K562 (cell line): ENCODE measurements around the gene SOCS7. TPM values are rescaled to one million over a fixed set of nuclear protein-coding genes. Genes with fewer than 3 reads are reported as not detected.

Source experiments
- ATF1 ChIP-seq, 2 experiments: fragments of 450-650 bp in 1 of 2; IDR thresholded peaks; 2 replicates each; pipeline ENCODE4 v1.6.1; 2016; ENCODE audit warnings: missing compliant biosample characterization in 1 of 2, missing genetic modification characterization in 1 of 2
- CAMTA2 ChIP-seq: fragments of 250-450 bp; sonication (Bioruptor Pico); conservative IDR thresholded peaks from 2 replicates; pipeline ENCODE4 v1.5.1; 2022
- FOSL1 ChIP-seq: fragments of 200-800 bp; sonication (Bioruptor generic); conservative IDR thresholded peaks from 2 replicates; pipeline ENCODE4 v1.6.1; 2016; ENCODE audit warnings: missing genetic modification characterization, missing compliant biosample characterization
- KDM1A ChIP-seq, 2 experiments: fragments of 450-650 bp; IDR thresholded peaks; 2 replicates each; pipeline ENCODE4 v1.6.1; 2016; ENCODE audit warnings: mild to moderate bottlenecking in 2 of 2
- KDM2B ChIP-seq: fragments of 250-450 bp; sonication (Bioruptor Pico); IDR thresholded peaks from 2 replicates; pipeline ENCODE4 v1.8.0; 2021; ENCODE audit warnings: mild to moderate bottlenecking, moderate library complexity
- MTA1 ChIP-seq: fragments of 450-650 bp; IDR thresholded peaks from 2 replicates; pipeline ENCODE4 v1.6.1; 2017; ENCODE audit warnings: borderline replicate concordance
- RB1 ChIP-seq: fragments of 450-650 bp; IDR thresholded peaks from 2 replicates; pipeline ENCODE4 v1.6.1; 2017; ENCODE audit warnings: low read depth, mild to moderate bottlenecking
- SMARCC2 ChIP-seq: fragments of 450-650 bp; IDR thresholded peaks from 2 replicates; pipeline ENCODE4 v1.6.1; 2017; ENCODE audit warnings: antibody characterized with exemption, moderate library complexity, mild to moderate bottlenecking, low read depth
- STAG1 ChIP-seq: sonication (generic); formaldehyde crosslinking; IDR thresholded peaks from 2 replicates; pipeline ENCODE4 v1.5.0; 2020; ENCODE audit warnings: missing genetic modification reagents, borderline replicate concordance
- TCF15 ChIP-seq: fragments of 250-450 bp; sonication (Bioruptor Pico); IDR thresholded peaks from 2 replicates; pipeline ENCODE4 v1.8.0; 2022; ENCODE audit warnings: moderate library complexity, mild to moderate bottlenecking, inconsistent platforms
- U2AF1 ChIP-seq: fragments of 200-400 bp; formaldehyde crosslinking; optimal IDR thresholded peaks from 2 replicates; pipeline ENCODE3; 2017; ENCODE audit warnings: mild to moderate bottlenecking, low read depth, low read length, moderate library complexity
- ZBTB2 ChIP-seq: fragments of 450-650 bp; IDR thresholded peaks from 2 replicates; pipeline ENCODE4 v1.6.1; 2016; ENCODE audit warnings: antibody characterized with exemption
- ZNF217 ChIP-seq: sonication (generic); formaldehyde crosslinking; IDR thresholded peaks from 2 replicates; pipeline ENCODE4 v1.8.0; 2022; ENCODE audit warnings: mild to moderate bottlenecking, missing genetic modification reagents
- ZNF3 ChIP-seq: fragments of 250-450 bp; sonication (Bioruptor Pico); IDR thresholded peaks from 2 replicates; pipeline ENCODE4 v1.5.0; 2021; ENCODE audit warnings: mild to moderate bottlenecking, moderate library complexity
- ZNF449 ChIP-seq: fragments of 250-450 bp; sonication (Bioruptor Pico); IDR thresholded peaks from 2 replicates; pipeline ENCODE4 v1.8.0; 2022; ENCODE audit warnings: moderate library complexity, mild to moderate bottlenecking, inconsistent platforms
- polyA plus RNA-seq, 8 experiments: library from polyadenylated mRNA; depleted of rRNA in 4 of 8; stranded (reverse) in 5 of 8; unstranded in 3 of 8; fragments of >200 nt; fragmentation: Nextera tagmentation in 2 of 8; fragmentation: Illumina TruSeq in 1 of 8; extraction: Ambion mirVana in 2 of 8; extraction: Trizol in 1 of 8; gene quantifications; 2 replicates each; pipeline versions ENCODE4 v1.2.1 to v1.2.3, GENCODE V29; 2011 to 2014; ENCODE audit warnings: inconsistent platforms in 1 of 8, missing spikeins in 1 of 8
- total RNA-seq, 7 experiments: library from RNA; depleted of rRNA in 6 of 7; stranded (reverse); fragments of >200 nt in 6 of 7; fragmentation: Illumina TruSeq in 2 of 7; extraction: Trizol in 2 of 7; gene quantifications; 2 replicates each; pipeline versions ENCODE4 v1.2.1 to v1.2.3, GENCODE V29; 2011 to 2021; ENCODE audit warnings: low replicate concordance in 1 of 7
- TF ChIP-seq, protein P1 (sequence below): fragments of 250-450 bp; sonication (Bioruptor Pico); IDR thresholded peaks from 2 replicates; pipeline ENCODE4 v1.4.0; 2020; ENCODE audit warnings: mild to moderate bottlenecking
- TF ChIP-seq, protein P2 (sequence below): fragments of 250-450 bp; sonication (Bioruptor Pico); IDR thresholded peaks from 2 replicates; pipeline ENCODE4 v1.4.0; 2020; ENCODE audit warnings: mild to moderate bottlenecking, moderate library complexity
- TF ChIP-seq, protein P3 (sequence below): fragments of 250-450 bp; sonication (Bioruptor Pico); IDR thresholded peaks from 2 replicates; pipeline ENCODE4 v1.4.0; 2020

Gene SOCS7
- total and polyA plus RNA-seq, 9 of the 15 experiments (the other 6 are each of a cell fraction or from before 2014, with no cell fraction given): 0.94 to 14.5 (median 8.2) TPM

GRCh38 chr17:38351412-38352222, at the start of gene SOCS7 (continued):
- TF ChIP-seq, protein P1, sequence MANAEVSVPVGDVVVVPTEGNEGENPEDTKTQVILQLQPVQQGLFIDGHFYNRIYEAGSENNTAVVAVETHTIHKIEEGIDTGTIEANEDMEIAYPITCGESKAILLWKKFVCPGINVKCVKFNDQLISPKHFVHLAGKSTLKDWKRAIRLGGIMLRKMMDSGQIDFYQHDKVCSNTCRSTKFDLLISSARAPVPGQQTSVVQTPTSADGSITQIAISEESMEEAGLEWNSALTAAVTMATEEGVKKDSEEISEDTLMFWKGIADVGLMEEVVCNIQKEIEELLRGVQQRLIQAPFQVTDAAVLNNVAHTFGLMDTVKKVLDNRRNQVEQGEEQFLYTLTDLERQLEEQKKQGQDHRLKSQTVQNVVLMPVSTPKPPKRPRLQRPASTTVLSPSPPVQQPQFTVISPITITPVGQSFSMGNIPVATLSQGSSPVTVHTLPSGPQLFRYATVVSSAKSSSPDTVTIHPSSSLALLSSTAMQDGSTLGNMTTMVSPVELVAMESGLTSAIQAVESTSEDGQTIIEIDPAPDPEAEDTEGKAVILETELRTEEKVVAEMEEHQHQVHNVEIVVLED (CRISPR knock-in tag): peak; percentile 89
- TF ChIP-seq, protein P2, sequence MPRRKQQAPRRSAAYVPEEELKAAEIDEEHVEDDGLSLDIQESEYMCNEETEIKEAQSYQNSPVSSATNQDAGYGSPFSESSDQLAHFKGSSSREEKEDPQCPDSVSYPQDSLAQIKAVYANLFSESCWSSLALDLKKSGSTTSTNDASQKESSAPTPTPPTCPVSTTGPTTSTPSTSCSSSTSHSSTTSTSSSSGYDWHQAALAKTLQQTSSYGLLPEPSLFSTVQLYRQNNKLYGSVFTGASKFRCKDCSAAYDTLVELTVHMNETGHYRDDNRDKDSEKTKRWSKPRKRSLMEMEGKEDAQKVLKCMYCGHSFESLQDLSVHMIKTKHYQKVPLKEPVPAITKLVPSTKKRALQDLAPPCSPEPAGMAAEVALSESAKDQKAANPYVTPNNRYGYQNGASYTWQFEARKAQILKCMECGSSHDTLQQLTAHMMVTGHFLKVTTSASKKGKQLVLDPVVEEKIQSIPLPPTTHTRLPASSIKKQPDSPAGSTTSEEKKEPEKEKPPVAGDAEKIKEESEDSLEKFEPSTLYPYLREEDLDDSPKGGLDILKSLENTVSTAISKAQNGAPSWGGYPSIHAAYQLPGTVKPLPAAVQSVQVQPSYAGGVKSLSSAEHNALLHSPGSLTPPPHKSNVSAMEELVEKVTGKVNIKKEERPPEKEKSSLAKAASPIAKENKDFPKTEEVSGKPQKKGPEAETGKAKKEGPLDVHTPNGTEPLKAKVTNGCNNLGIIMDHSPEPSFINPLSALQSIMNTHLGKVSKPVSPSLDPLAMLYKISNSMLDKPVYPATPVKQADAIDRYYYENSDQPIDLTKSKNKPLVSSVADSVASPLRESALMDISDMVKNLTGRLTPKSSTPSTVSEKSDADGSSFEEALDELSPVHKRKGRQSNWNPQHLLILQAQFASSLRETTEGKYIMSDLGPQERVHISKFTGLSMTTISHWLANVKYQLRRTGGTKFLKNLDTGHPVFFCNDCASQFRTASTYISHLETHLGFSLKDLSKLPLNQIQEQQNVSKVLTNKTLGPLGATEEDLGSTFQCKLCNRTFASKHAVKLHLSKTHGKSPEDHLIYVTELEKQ (CRISPR knock-in tag): no peak
- TF ChIP-seq MTA1 (no peak), ZBTB2 (peak; percentile 78), ATF1 (CRISPR knock-in tag; IDR thresholded peaks at IDR 0.05) (no peak; the same call in 1 of the 2 replicates), ATF1 (tag; IDR thresholded peaks at IDR 0.05) (peak; percentile 94), TCF15 (CRISPR knock-in tag) (no peak), ZNF3 (CRISPR knock-in tag) (no peak), SMARCC2 (0 out of 2 replicates have a peak, but pooled peaks have one; percentile 36), RB1 (peak; percentile 60; the same call in 1 of the 2 replicates), ZNF217 (no peak), KDM2B (CRISPR knock-in tag) (no peak), STAG1 (CRISPR knock-in tag) (no peak), ZNF449 (CRISPR knock-in tag) (no peak), CAMTA2 (no peak), KDM1A (IDR thresholded peaks at IDR 0.05) (peak; percentile 29 to 32; a peak in 2 of 4 replicates), U2AF1 (no peak), FOSL1 (tag) (peak; percentile 7; the same call in 1 of the 2 replicates)
- TF ChIP-seq, protein P3, sequence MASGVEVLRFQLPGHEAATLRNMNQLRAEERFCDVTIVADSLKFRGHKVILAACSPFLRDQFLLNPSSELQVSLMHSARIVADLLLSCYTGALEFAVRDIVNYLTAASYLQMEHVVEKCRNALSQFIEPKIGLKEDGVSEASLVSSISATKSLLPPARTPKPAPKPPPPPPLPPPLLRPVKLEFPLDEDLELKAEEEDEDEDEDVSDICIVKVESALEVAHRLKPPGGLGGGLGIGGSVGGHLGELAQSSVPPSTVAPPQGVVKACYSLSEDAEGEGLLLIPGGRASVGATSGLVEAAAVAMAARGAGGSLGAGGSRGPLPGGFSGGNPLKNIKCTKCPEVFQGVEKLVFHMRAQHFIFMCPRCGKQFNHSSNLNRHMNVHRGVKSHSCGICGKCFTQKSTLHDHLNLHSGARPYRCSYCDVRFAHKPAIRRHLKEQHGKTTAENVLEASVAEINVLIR (CRISPR knock-in tag): peak; percentile 81
